CD14-positive monocyte (primary cell): ENCODE data around the gene SPECC1L. TPM values are rescaled to one million over a fixed set of nuclear protein-coding genes. Genes with fewer than 3 reads are reported as not detected.

Experiments
- DNase-seq, 3 donors: peaks; one replicate each; pipeline ENCODE4 v3.0.0-alpha.2; 2011 to 2022
- H2AFZ ChIP-seq: 2 replicates; pipeline ENCODE4 v1.6.0; 2012; ENCODE audit warnings: mild to moderate bottlenecking, low read depth, low read length, inconsistent platforms; ENCODE audit not compliant: insufficient read depth, poor library complexity, severe bottlenecking
- H3K27ac ChIP-seq, 2 donors: 1 replicate in 1 of 2; 2 replicates in 1 of 2; pipeline ENCODE4 v1.5.1; 2012 to 2013; ENCODE audit warnings: low read length in 2 of 2, control low read depth in 1 of 2, inconsistent platforms in 1 of 2, low read depth in 1 of 2, mild to moderate bottlenecking in 1 of 2
- H3K27me3 ChIP-seq, 2 donors: one replicate each; pipeline versions ENCODE4 v1.6.0 to v1.6.1; 2011 to 2013; ENCODE audit warnings: low read length in 2 of 2; ENCODE audit not compliant: control insufficient read depth in 2 of 2, insufficient read depth in 2 of 2
- H3K36me3 ChIP-seq, 2 donors: replicated peaks in 1 of 2; 1 replicate in 1 of 2; 2 replicates in 1 of 2; pipeline versions ENCODE4 v1.5.1 to v1.6.1; 2012 to 2013; ENCODE audit warnings: low read length in 2 of 2, control low read depth in 1 of 2, inconsistent platforms in 1 of 2, mild to moderate bottlenecking in 1 of 2; ENCODE audit not compliant: insufficient read depth in 2 of 2, control insufficient read depth in 1 of 2
- H3K4me1 ChIP-seq, 2 donors: 1 replicate in 1 of 2; 2 replicates in 1 of 2; pipeline versions ENCODE4 v1.5.1 to v1.6.1; 2012 to 2013; ENCODE audit warnings: low read length in 2 of 2, control low read depth in 1 of 2, inconsistent platforms in 1 of 2, mild to moderate bottlenecking in 1 of 2, moderate library complexity in 1 of 2; ENCODE audit not compliant: insufficient read depth in 2 of 2, control insufficient read depth in 1 of 2
- H3K4me2 ChIP-seq: replicated peaks from 2 replicates; pipeline ENCODE3; 2012; ENCODE audit warnings: low read length, moderate library complexity, mild to moderate bottlenecking; ENCODE audit not compliant: poor library complexity, severe bottlenecking; ENCODE audit errors: extremely low read depth
- H3K4me3 ChIP-seq, 3 experiments: fragments of 200-600 bp in 1 of 3; sonication (generic) in 1 of 3; replicated peaks in 1 of 3; 1 replicate in 2 of 3; 2 replicates in 1 of 3; pipeline ENCODE4 v1.5.1; 2011 to 2013; ENCODE audit warnings: low read length in 3 of 3, mild to moderate bottlenecking in 3 of 3, control low read depth in 2 of 3, low read depth in 2 of 3, inconsistent platforms in 1 of 3, moderate library complexity in 1 of 3
- H3K79me2 ChIP-seq: 2 replicates; pipeline ENCODE4 v1.6.0; 2012; ENCODE audit warnings: mild to moderate bottlenecking, control low read depth, inconsistent platforms, low read length, moderate library complexity; ENCODE audit not compliant: insufficient read depth
- H3K9ac ChIP-seq: 2 replicates; pipeline ENCODE4 v1.6.0; 2017; ENCODE audit warnings: low read length, mild to moderate bottlenecking; ENCODE audit not compliant: insufficient read depth, poor library complexity, severe bottlenecking
- H3K9me3 ChIP-seq, 2 donors: replicated peaks in 1 of 2; 1 replicate in 1 of 2; 2 replicates in 1 of 2; pipeline versions ENCODE4 v1.5.1 to v1.6.1; 2012 to 2013; ENCODE audit warnings: low read length in 2 of 2, control low read depth in 1 of 2; ENCODE audit not compliant: control insufficient read depth in 1 of 2, insufficient read depth in 1 of 2
- H4K20me1 ChIP-seq: 2 replicates; pipeline ENCODE4 v1.6.0; 2012; ENCODE audit warnings: mild to moderate bottlenecking, low read length, control low read depth, moderate library complexity; ENCODE audit not compliant: insufficient read depth
- H3K27ac Mint-ChIP-seq, 7 donors: one replicate each; pipeline ENCODE4 v1.8.0; 2020; ENCODE audit warnings: mild to moderate bottlenecking in 7 of 7, mixed read lengths in 7 of 7, moderate library complexity in 6 of 7, inconsistent platforms in 2 of 7
- H3K27me3 Mint-ChIP-seq, 3 donors: one replicate each; pipeline ENCODE4 v1.8.0; 2021 to 2022; ENCODE audit warnings: low read depth in 3 of 3, mild to moderate bottlenecking in 3 of 3, mixed read lengths in 3 of 3, moderate library complexity in 3 of 3, inconsistent platforms in 1 of 3
- H3K36me3 Mint-ChIP-seq, 2 donors: one replicate each; pipeline ENCODE4 v1.8.0; 2020; ENCODE audit warnings: mixed read lengths in 2 of 2, inconsistent platforms in 1 of 2, mild to moderate bottlenecking in 1 of 2
- H3K4me1 Mint-ChIP-seq: one replicate; pipeline ENCODE4 v1.8.0; 2020; ENCODE audit warnings: mild to moderate bottlenecking, mixed read lengths
- H3K4me3 Mint-ChIP-seq, 2 donors: one replicate each; pipeline ENCODE4 v1.8.0; 2020; ENCODE audit warnings: mild to moderate bottlenecking in 2 of 2, mixed read lengths in 2 of 2, moderate library complexity in 1 of 2
- H3K9me3 Mint-ChIP-seq, 7 donors: one replicate each; pipeline ENCODE4 v1.8.0; 2020 to 2022; ENCODE audit warnings: mixed read lengths in 7 of 7, mild to moderate bottlenecking in 6 of 7, moderate library complexity in 6 of 7, inconsistent platforms in 2 of 7
- CTCF ChIP-seq: fragments of 200-600 bp; IDR thresholded peaks from one replicate; pipeline ENCODE4 v1.8.0; 2022; ENCODE audit warnings: antibody characterized with exemption, mild to moderate bottlenecking
- WGBS: methylation state at CpG from one replicate; pipeline ENCODE4 v1.1.5; 2013; ENCODE audit warnings: missing lambda C conversion rate; ENCODE audit not compliant: insufficient coverage; 5-methylcytosine and 5-hydroxymethylcytosine counted together
- intact Hi-C, 2 donors: fragments of 100-400 bp; cut with micrococcal nuclease; formaldehyde crosslinking; loops; one replicate each; pipeline versions ENCODE4 v1.15.0 to v1.15.1; 2023
- polyA minus RNA-seq: library from RNA; depleted of rRNA, polyadenylated mRNA; stranded (reverse); fragments of >200 nt; gene quantifications from 2 replicates; pipeline ENCODE4 v1.2.3, GENCODE V29; 2012
- polyA plus RNA-seq, 3 donors: library from polyadenylated mRNA; depleted of rRNA in 1 of 3; unstranded in 2 of 3; stranded (reverse) in 1 of 3; fragments of 300-500 nt in 2 of 3; fragments of >200 nt in 1 of 3; fragmentation: Illumina TruSeq in 2 of 3; gene quantifications; 1 replicate in 2 of 3; 2 replicates in 1 of 3; pipeline ENCODE4 v1.2.3, GENCODE V29; 2012 to 2021
- total RNA-seq, 12 experiments: library from RNA in 1 of 12; stranded (reverse) in 1 of 12; fragments of 120-200 nt in 1 of 12; gene quantifications; one replicate each; pipeline ENCODE4 v1.2.4 and lab custom pipeline; 2013 to 2026; ENCODE audit warnings: mixed read lengths in 6 of 12, inconsistent platforms in 1 of 12

The SPECC1L gene
- total RNA-seq (2013): 14.7 TPM
- polyA plus RNA-seq (1 to 10 TPM; 2.5 to 7.2 (median 4.9) TPM), polyA minus RNA-seq (10.4 and 15.6 TPM in 2 replicates), total RNA-seq (lab: John Stamatoyannopoulos, UW) (10.4 to 17.6 (median 12.7) reads per million in 11 experiments)

- Histone ChIP-seq H3K27ac (peak within 1 kb of the TSS; percentile 83 to 89), H3K9me3 (no peaks in the 10 kb centered on the region), H3K9ac (peak within 1 kb of the TSS; percentile 88), H3K4me3 (peak within 1 kb of the TSS; percentile 92 to 98 (median 94)), H2AFZ (peak within 1 kb of the TSS; percentile 96), H3K4me1 (peaks cover 13 to 23% of the 10 kb centered on the region in 2 donors), H3K36me3 (no peaks in the 10 kb centered on the region), H3K79me2 (peaks cover 48% of the 10 kb centered on the region), H4K20me1 (peaks cover 11% of the 10 kb centered on the region), H3K4me2 (peak within 1 kb of the TSS; percentile 88), H3K27me3 (no peaks in the 10 kb centered on the region)
- WGBS: under 1% methylated on average over 81 of the region's 89 CpGs
- peak within 1 kb of the TSS; percentile 86 to 90 for H3K4me3 Mint-ChIP-seq
- TF ChIP-seq CTCF: no peak
- H3K9me3 Mint-ChIP-seq: no peaks in the 10 kb centered on the region
- intact Hi-C loops: no loop called here
- peak; percentile 87 to 91 (median 91) for DNase-seq
- peaks cover 0 to 6% of the 10 kb centered on the region in 2 donors for H3K36me3 Mint-ChIP-seq
- H3K27me3 Mint-ChIP-seq: no peaks in the 10 kb centered on the region
- H3K4me1 Mint-ChIP-seq: peaks cover 32% of the 10 kb centered on the region
- H3K27ac Mint-ChIP-seq: peak within 1 kb of the TSS; percentile 85 to 94 (median 91)
Measured at GRCh38 chr22:24270556-24271385, at the start of gene SPECC1L. Gene SPECC1L (plus strand): TSS chr22:24270831. CDS start chr22:24302232, 31,401 bp downstream.

GRCh38 chr22:24224468-24224867, 46.2 kb upstream of the SPECC1L start:
- H3K9ac ChIP-seq: no peak overlapping the region
- H4K20me1 ChIP-seq: no peaks in the 10 kb centered on the region
- H3K27me3 ChIP-seq: no peaks in the 10 kb centered on the region
- DNase-seq: no peak
- no peak overlapping the region for H3K4me3 ChIP-seq
- intact Hi-C loops: no loop called here
- H3K4me2 ChIP-seq: no peak overlapping the region
- H3K27ac Mint-ChIP-seq: no peak overlapping the region
- H3K4me1 ChIP-seq: no peaks in the 10 kb centered on the region
- no peak overlapping the region for H2AFZ ChIP-seq
- H3K27ac ChIP-seq: no peak overlapping the region
- no peak for TF ChIP-seq CTCF
- peaks cover 1 to 3% of the 10 kb centered on the region in 2 donors for H3K36me3 Mint-ChIP-seq
- no peaks in the 10 kb centered on the region for H3K36me3 ChIP-seq
- no CpG with 5 or more reads among the region's 1 CpG for WGBS
- H3K4me1 Mint-ChIP-seq: no peaks in the 10 kb centered on the region
- no peaks in the 10 kb centered on the region for H3K79me2 ChIP-seq
- H3K9me3 Mint-ChIP-seq: peaks cover 7 to 23% (median 16%) of the 10 kb centered on the region in 7 donors
- no peak overlapping the region for H3K4me3 Mint-ChIP-seq
- peaks cover 2 to 8% (median 2%) of the 10 kb centered on the region in 3 donors for H3K27me3 Mint-ChIP-seq
- peaks cover 8 to 25% of the 10 kb centered on the region in 2 donors for H3K9me3 ChIP-seq
